ENCODE measurements around the gene ABCB9. TPM values are rescaled to one million over a fixed set of nuclear protein-coding genes. Genes with fewer than 3 reads are reported as not detected.
A peak's percentile ranks its signal among the peaks of the same experiment; 100 is the strongest.

ABCB9 gene
- total and polyA plus RNA-seq, 2 donors = 1.8 to 2.1 TPM

- peaks cover 2 to 4% of the 10 kb centered on the region in 2 donors for H3K36me3 ChIP-seq (ENCODE audit: control insufficient read depth in 2 of 2, insufficient read depth in 2 of 2, low read length in 1 of 2)
- no peak for DNase-seq (ENCODE audit: low read depth in 6 of 9, low spot score in 9 of 9)
- no peak overlapping the region for H3K27ac ChIP-seq (ENCODE audit: low read depth in 1 of 2, low read length in 1 of 2)
- no peaks in the 10 kb centered on the region for H3K27me3 ChIP-seq (ENCODE audit: control insufficient read depth in 2 of 2, insufficient read depth in 1 of 2, low read length in 1 of 2)
- H3K4me3 ChIP-seq (ENCODE audit: low read length in 2 of 2) = no peak overlapping the region
- 99% methylated on average over 8 of the region's 8 CpGs for WGBS
- H3K9me3 ChIP-seq (ENCODE audit: control insufficient read depth in 2 of 2, insufficient read depth in 1 of 2, low read length in 1 of 2) = no peaks in the 10 kb centered on the region
- peaks cover 0 to 12% of the 10 kb centered on the region in 2 donors for H3K4me1 ChIP-seq (ENCODE audit: control insufficient read depth in 2 of 2, insufficient read depth in 2 of 2, low read length in 2 of 2)
These were observed 6.1 kb downstream of the ABCB9 start for GRCh38 chr12:122960193-122960569.

GRCh38 chr12:122959566-122960192 is 6.6 kb downstream of the ABCB9 start:
- H3K27me3 ChIP-seq (ENCODE audit: control insufficient read depth in 2 of 2, insufficient read depth in 1 of 2, low read length in 1 of 2) = no peaks in the 10 kb centered on the region
- H3K36me3 ChIP-seq (ENCODE audit: control insufficient read depth in 2 of 2, insufficient read depth in 2 of 2, low read length in 1 of 2) = peaks cover 2 to 4% of the 10 kb centered on the region in 2 donors
- peaks cover 0 to 12% of the 10 kb centered on the region in 2 donors for H3K4me1 ChIP-seq (ENCODE audit: control insufficient read depth in 2 of 2, insufficient read depth in 2 of 2, low read length in 2 of 2)
- no peaks in the 10 kb centered on the region for H3K9me3 ChIP-seq (ENCODE audit: control insufficient read depth in 2 of 2, insufficient read depth in 1 of 2, low read length in 1 of 2)
- no peak overlapping the region for H3K4me3 ChIP-seq (ENCODE audit: low read length in 2 of 2)
- 98% methylated on average over 35 of the region's 35 CpGs for WGBS
- no peak for DNase-seq (ENCODE audit: low read depth in 6 of 9, low spot score in 9 of 9)
- H3K27ac ChIP-seq (ENCODE audit: low read depth in 1 of 2, low read length in 1 of 2) = no peak overlapping the region

DNA sequence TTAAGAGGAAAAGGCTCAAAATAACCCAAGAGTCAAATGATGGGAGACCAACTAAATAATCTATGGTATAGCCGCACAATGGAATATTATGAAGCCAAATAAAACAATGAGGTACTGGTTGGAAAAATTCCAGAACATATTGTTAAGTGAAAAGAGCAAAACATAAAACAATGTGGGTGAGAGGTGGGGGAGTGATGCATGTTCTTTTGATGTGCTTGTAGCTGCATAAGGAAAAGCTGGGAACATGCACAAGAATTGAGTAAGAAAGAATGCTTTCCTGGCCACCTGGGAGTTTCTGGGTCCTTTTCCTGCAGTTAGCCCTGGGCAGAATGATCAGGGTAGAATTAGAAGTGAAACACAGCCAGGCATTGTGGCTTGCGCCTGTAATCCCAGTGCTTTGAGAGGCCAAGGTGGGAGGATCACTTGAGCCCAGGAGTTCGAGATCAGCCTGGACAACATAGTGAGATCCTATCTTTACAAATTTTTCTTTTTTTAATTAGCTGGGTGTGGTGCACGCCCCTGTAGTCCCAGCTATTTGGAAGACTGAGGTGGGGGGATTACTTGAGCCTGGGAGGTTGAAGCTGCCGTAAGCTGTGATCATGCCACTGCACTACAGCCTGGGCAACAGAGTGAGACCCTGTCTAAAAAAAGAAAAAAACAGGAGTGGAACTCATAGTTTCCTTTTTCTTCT is 7.9 kb downstream of the ABCB9 start:
- Histone ChIP-seq H3K36me3 (ENCODE audit: control insufficient read depth in 2 of 2, insufficient read depth in 2 of 2, low read length in 1 of 2) (peaks cover 2 to 4% of the 10 kb centered on the region in 2 donors), H3K9me3 (ENCODE audit: control insufficient read depth in 2 of 2, insufficient read depth in 1 of 2, low read length in 1 of 2) (no peaks in the 10 kb centered on the region), H3K27me3 (ENCODE audit: control insufficient read depth in 2 of 2, insufficient read depth in 1 of 2, low read length in 1 of 2) (no peaks in the 10 kb centered on the region), H3K4me3 (ENCODE audit: low read length in 2 of 2) (no peak overlapping the region), H3K27ac (ENCODE audit: low read depth in 1 of 2, low read length in 1 of 2) (no peak overlapping the region), H3K4me1 (ENCODE audit: control insufficient read depth in 2 of 2, insufficient read depth in 2 of 2, low read length in 2 of 2) (peaks cover 0 to 5% of the 10 kb centered on the region in 2 donors)
- DNase-seq (ENCODE audit: low read depth in 6 of 9, low spot score in 9 of 9) = no peak
- WGBS = 96% methylated on average over 5 of the region's 5 CpGs

- 96% methylated on average over 2 of the region's 2 CpGs for WGBS
- Histone ChIP-seq H3K9me3 (ENCODE audit: control insufficient read depth in 2 of 2, insufficient read depth in 1 of 2, low read length in 1 of 2) (no peaks in the 10 kb centered on the region), H3K36me3 (ENCODE audit: control insufficient read depth in 2 of 2, insufficient read depth in 2 of 2, low read length in 1 of 2) (peaks cover 2 to 4% of the 10 kb centered on the region in 2 donors), H3K27ac (ENCODE audit: low read depth in 1 of 2, low read length in 1 of 2) (no peak overlapping the region), H3K4me3 (ENCODE audit: low read length in 2 of 2) (no peak overlapping the region), H3K4me1 (ENCODE audit: control insufficient read depth in 2 of 2, insufficient read depth in 2 of 2, low read length in 2 of 2) (peaks cover 0 to 4% of the 10 kb centered on the region in 2 donors), H3K27me3 (ENCODE audit: control insufficient read depth in 2 of 2, insufficient read depth in 1 of 2, low read length in 1 of 2) (no peaks in the 10 kb centered on the region)
- DNase-seq (ENCODE audit: low read depth in 6 of 9, low spot score in 9 of 9) = no peak
These were observed 10.2 kb downstream of the ABCB9 start for GRCh38 chr12:122956035-122956434.

GRCh38 chr12:122955156-122955555 is 11.1 kb downstream of the ABCB9 start:
- Histone ChIP-seq H3K4me3 (ENCODE audit: low read length in 2 of 2) (no peak overlapping the region), H3K27me3 (ENCODE audit: control insufficient read depth in 2 of 2, insufficient read depth in 1 of 2, low read length in 1 of 2) (no peaks in the 10 kb centered on the region), H3K36me3 (ENCODE audit: control insufficient read depth in 2 of 2, insufficient read depth in 2 of 2, low read length in 1 of 2) (peaks cover 2 to 4% of the 10 kb centered on the region in 2 donors), H3K9me3 (ENCODE audit: control insufficient read depth in 2 of 2, insufficient read depth in 1 of 2, low read length in 1 of 2) (no peaks in the 10 kb centered on the region), H3K27ac (ENCODE audit: low read depth in 1 of 2, low read length in 1 of 2) (no peak overlapping the region), H3K4me1 (ENCODE audit: control insufficient read depth in 2 of 2, insufficient read depth in 2 of 2, low read length in 2 of 2) (peaks cover 0 to 4% of the 10 kb centered on the region in 2 donors)
- no peak for DNase-seq (ENCODE audit: low read depth in 6 of 9, low spot score in 9 of 9)
- WGBS = 94% methylated on average over 8 of the region's 8 CpGs

DNA sequence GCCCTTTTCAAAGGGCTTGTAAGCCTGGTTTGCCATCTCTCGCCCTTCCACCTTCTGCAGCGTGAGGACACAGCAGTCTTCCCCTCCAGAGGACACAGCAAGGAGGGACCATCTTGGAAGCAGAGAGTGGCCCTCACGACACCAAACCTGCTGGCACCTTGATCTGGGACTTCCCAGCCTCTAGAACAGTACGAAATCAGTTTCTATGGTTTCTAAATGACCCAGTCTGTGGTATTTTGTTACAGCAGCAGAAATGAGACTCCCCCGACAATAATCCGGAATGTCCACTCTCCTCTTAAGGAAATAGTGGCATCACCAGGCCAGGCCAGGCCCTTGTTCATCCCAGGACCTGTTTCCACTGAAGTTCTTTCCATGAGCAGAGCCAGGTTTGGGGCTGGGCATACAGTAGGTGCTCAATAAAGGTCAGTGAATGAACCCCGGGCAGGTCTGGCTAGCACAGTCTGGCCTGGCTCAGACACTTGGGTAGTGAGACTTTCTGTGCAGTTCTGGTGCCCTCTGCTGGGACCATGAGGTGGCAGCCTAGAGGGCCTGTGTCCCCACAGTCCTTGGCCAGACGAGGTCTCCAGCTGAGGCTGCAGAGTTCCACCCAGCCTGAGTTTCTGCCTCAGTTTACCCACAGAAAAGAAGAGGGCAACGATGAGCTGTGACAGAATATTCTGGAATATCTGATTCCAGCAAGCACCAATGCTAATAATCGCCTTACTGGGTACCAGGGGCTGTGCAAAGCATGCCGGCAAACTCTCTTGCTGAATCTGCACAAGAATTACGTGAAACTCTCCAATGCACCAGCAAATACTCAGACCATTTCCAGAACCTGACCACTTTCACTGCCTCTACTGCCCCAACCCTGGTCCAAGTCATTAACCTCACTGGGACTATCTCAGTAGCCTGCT is 14.0 kb downstream of the ABCB9 start:
- Histone ChIP-seq H3K36me3 (ENCODE audit: control insufficient read depth in 2 of 2, insufficient read depth in 2 of 2, low read length in 1 of 2) (peaks cover 2% of the 10 kb centered on the region in 2 donors), H3K4me3 (ENCODE audit: low read length in 2 of 2) (no peak overlapping the region), H3K27ac (ENCODE audit: low read depth in 1 of 2, low read length in 1 of 2) (no peak overlapping the region), H3K4me1 (ENCODE audit: control insufficient read depth in 2 of 2, insufficient read depth in 2 of 2, low read length in 2 of 2) (peaks cover 0 to 8% of the 10 kb centered on the region in 2 donors), H3K27me3 (ENCODE audit: control insufficient read depth in 2 of 2, insufficient read depth in 1 of 2, low read length in 1 of 2) (no peaks in the 10 kb centered on the region), H3K9me3 (ENCODE audit: control insufficient read depth in 2 of 2, insufficient read depth in 1 of 2, low read length in 1 of 2) (no peaks in the 10 kb centered on the region)
- WGBS = 76% methylated on average over 12 of the region's 12 CpGs
- DNase-seq (ENCODE audit: low read depth in 6 of 9, low spot score in 9 of 9) = peak in 8 of 9 donors; percentile 48 to 82 (median 64)

GRCh38 chr12:122951406-122951805 is 14.9 kb downstream of the ABCB9 start:
- no peaks in the 10 kb centered on the region for H3K27me3 ChIP-seq (ENCODE audit: control insufficient read depth in 2 of 2, insufficient read depth in 1 of 2, low read length in 1 of 2)
- no peak for DNase-seq (ENCODE audit: low read depth in 6 of 9, low spot score in 9 of 9)
- H3K4me1 ChIP-seq (ENCODE audit: control insufficient read depth in 2 of 2, insufficient read depth in 2 of 2, low read length in 2 of 2) = peaks cover 0 to 17% of the 10 kb centered on the region in 2 donors
- H3K27ac ChIP-seq (ENCODE audit: low read depth in 1 of 2, low read length in 1 of 2) = no peak overlapping the region
- no peak overlapping the region for H3K4me3 ChIP-seq (ENCODE audit: low read length in 2 of 2)
- peaks cover 2% of the 10 kb centered on the region in 2 donors for H3K36me3 ChIP-seq (ENCODE audit: control insufficient read depth in 2 of 2, insufficient read depth in 2 of 2, low read length in 1 of 2)
- H3K9me3 ChIP-seq (ENCODE audit: control insufficient read depth in 2 of 2, insufficient read depth in 1 of 2, low read length in 1 of 2) = no peaks in the 10 kb centered on the region
- 97% methylated on average over 9 of the region's 9 CpGs for WGBS

GRCh38 chr12:122949816-122950675 is 16.2 kb downstream of the ABCB9 start:
- Histone ChIP-seq H3K4me3 (ENCODE audit: low read length in 2 of 2) (no peak overlapping the region), H3K27me3 (ENCODE audit: control insufficient read depth in 2 of 2, insufficient read depth in 1 of 2, low read length in 1 of 2) (no peaks in the 10 kb centered on the region), H3K4me1 (ENCODE audit: control insufficient read depth in 2 of 2, insufficient read depth in 2 of 2, low read length in 2 of 2) (peaks cover 0 to 19% of the 10 kb centered on the region in 2 donors), H3K27ac (ENCODE audit: low read depth in 1 of 2, low read length in 1 of 2) (no peak overlapping the region), H3K36me3 (ENCODE audit: control insufficient read depth in 2 of 2, insufficient read depth in 2 of 2, low read length in 1 of 2) (no peaks in the 10 kb centered on the region), H3K9me3 (ENCODE audit: control insufficient read depth in 2 of 2, insufficient read depth in 1 of 2, low read length in 1 of 2) (no peaks in the 10 kb centered on the region)
- no peak for DNase-seq (ENCODE audit: low read depth in 6 of 9, low spot score in 9 of 9)
- WGBS = 95% methylated on average over 27 of the region's 27 CpGs

Measured in thymus (tissue), 11 donors.